ACHN (cell line): ENCODE data around the gene KDM4C.
"Not testable (repeated sequence)": the region's sequence is repeated elsewhere in the genome, so short reads cannot be mapped to it uniquely, and the experiment has no call there.

ENCODE experiments used
- DNase-seq: peaks from one replicate; pipeline ENCODE4 v3.0.0-alpha.2; 2015
- in situ Hi-C: cut with HindIII; loops from 2 replicates; pipeline ENCODE4 v1.10.0; 2017; ENCODE audit warnings: low sequenced_read_pairs, low pct_ligation_motif_present, low pct_unique_long_range_greater_than_20kb

The KDM4C gene

DNA sequence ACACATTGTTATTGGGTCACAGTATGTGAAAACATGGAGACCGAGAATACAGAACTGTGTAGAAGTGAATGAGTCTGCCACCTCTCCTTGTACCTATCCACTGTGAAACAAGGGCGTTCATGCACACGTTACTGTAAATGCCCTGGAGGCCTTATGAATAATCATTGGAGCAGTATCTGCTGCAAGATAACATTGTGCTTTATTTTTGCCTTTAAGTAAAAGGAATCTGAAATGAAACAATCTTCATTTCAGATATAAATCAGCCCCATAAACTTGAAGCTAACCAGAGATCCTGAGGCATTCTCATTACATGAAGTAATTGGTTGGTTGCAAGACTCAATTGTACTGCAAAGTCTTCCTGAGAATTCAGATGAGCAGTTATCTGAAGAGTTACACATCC, 419.6 kb downstream of the KDM4C start:
- in situ Hi-C loops: no loop called here
- DNase-seq: no peak

DNA sequence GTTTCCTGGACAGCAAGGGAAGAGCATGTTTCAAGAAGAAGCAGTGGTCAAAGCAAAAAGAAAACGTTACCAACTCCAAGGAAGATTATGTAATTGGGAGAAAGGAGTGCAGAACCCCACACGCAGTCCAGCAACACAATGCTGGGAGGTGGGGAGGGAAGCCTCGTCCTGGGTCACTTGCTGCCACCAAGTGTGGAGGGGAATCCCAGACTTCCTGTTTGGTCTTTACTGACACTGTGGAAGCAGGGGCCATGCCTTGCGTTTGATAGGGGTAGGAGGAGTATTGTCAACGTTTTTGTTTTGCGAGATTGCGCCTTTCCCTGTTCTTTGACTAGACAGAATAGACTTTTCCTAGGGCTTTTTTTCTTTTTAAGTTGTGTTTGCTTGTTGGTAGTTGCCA, 421.0 kb downstream of the KDM4C start:
- DNase-seq: no peak
- in situ Hi-C loops: no loop called here

DNA sequence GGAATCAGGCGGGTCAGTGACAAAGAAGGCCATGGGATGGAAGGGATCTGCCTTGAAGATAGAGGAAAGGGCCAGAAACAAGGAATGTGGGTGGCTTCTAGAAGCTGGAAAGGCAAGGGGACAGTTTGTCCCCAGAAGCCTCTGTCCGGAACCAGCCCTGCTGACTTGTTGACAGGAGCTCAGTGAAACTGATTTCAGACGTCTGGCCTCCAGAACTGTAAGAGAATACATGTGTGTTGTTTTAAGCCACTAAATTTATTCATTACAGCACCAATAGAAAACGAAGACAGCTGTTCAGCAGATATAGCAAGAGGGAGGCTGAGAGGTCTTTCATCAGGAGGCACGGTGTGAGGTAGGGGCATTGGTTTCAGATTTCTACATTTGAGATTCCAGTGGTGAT, 422.5 kb downstream of the KDM4C start:
- in situ Hi-C loops: no loop called here
- no peak for DNase-seq

DNA sequence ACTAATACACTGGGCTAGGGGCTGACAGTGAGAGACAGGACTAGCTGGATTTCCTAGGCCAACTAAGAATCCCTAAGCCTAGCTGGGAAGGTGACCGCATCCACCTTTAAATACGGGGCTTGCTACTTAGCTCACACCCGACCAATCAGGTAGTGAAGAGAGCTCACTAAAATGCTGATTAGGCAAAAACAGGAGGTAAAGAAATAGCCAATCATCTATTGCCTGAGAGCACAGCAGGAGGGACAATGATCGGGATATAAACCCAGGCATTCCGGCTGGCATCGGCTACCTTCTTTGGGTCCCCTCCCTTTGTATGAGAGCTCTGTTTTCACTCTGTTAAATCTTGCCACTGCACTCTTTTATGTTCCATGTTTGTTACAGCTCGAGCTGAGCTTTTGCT, 425.4 kb downstream of the KDM4C start:
- in situ Hi-C loops, DNase-seq: not testable (repeated sequence)

DNA sequence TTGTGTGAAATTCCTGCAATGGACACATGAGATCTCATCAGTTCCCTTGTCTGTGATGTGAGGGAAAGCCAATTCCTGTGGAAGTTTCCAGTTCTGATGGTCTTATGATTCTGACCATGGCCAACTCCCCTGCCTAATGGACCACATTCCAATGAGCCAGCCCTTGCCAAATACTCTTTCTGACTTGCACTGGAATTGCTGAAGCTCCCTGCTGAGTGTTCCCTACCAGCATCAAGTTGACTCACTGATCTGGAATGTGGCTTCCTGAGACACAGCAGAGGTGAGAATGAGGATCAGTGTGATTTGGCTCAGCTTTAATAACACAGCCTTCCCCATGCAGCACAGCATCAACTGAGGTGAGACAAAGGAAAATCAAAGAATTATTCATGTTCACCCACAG, 427.8 kb downstream of the KDM4C start:
- in situ Hi-C loops: no loop called here
- peak; percentile 93 for DNase-seq

DNA sequence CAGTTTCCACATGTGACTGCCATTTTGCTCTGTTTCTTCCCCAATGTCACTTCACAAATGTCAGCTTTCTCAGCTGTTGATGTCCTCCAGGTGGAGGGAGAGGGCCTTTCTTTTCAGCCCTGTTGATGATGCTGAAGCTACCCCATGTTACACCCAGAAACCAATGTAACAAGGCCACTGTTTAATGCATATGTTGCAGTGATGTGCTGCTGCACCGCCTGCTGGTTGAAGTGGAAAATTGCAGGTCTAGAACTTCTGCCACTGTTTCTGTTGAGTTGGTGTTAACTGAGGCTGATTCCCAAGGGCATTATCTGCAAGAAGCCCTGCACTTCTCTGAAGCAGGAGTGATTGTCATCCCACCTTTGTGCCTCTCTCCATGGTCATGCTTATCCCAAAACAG, 428.4 kb downstream of the KDM4C start:
- in situ Hi-C loops: no loop called here
- DNase-seq: peak; percentile 40

DNA sequence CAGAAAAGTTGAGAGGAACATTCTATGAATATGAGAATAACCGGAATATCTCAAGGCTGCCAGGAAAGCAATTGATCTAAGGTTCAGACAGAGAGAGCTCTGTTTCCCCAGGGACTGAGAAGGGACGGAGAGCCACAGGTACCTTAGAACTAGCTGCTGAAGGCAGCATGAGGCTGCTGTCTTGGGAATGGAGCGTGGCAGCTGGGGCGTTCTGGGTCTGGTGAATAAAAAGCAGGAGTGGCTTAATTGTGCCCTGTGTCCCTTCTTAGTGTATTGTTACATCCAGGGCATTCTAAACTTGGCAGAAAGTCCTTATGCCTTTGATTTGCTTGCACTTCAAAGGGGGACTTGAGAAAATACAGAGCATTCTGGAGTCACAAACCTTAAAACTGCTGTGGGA, 434.5 kb downstream of the KDM4C start:
- in situ Hi-C loops: no loop called here
- DNase-seq: no peak

DNA sequence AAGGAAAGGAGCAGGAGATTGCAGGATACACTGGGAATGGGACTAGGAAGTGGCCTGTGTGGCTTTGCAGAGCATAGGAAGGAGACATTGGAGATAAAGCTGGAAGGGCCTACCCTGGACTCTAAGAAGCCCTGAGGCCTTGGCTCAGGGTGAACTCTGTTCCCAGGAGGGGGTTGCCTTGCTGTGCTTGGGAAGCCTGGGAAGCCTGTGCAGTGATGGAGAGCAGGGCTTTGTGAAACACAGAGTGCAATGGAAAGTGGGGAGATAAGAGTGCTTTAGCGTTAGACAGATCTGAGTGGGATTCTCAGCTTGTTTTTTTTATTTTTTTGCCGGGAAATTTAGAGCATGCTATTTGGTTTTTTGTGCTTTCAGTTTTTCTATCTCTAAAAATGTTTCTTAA, 437.8 kb downstream of the KDM4C start:
- DNase-seq: no peak
- in situ Hi-C loops: no loop called here

DNA sequence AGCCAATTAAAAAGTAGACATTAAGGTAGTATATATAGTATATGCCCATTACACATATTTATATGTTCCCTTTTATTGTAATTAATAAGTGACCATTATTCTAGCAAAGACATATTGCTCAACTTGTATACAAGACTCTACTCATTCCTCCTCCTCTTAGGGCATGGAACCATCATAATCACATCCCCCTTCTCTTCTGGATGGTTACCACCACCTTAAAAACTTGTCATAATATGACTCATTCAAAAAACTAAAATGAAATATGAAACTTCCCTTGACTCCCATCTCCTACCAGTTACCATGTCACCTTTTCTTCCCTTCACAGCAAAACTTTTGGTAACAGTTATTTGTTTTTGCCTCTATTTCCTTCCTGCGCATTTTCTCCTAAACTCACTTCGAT, 438.7 kb downstream of the KDM4C start:
- no peak for DNase-seq
- in situ Hi-C loops: no loop called here

DNA sequence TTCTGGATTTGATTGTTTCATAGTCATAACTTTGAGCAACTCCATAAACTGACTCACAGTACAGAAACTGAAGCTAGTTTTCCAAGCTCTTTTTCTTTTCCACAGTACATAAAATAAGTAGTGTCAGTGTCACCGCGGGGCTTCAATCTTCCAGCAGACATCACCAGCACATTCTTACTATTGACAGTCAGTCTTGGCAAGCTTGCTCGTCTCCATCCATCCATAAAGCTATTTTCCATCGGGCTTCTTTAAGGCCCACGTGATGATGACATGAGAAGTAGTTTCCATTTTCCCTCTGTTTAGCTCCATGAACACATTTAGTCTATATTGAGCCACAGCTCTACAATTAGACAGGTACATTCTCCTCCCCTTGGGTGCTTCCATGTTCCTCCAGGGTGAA, 443.4 kb downstream of the KDM4C start:
- in situ Hi-C loops: no loop called here
- no peak for DNase-seq

DNA sequence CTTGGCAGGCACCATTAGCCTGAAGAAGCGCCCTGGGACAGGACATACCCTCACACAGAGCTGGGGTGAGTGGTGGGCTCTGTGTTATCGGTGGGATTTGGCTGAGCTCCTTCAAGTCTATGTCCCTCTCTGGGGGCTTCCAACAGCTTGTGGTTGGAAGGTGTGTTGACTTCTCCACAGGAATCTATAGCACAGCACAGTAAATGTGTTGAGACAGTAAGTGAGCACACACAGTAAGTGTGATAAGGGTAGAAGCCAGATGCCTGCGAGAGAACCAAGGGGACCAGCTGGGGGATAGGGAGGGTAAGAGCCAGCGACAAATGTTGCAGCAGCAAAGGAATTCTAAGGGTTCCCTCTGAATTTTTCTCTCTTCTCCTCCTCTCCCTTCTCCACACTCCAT, 448.0 kb downstream of the KDM4C start:
- DNase-seq: no peak
- in situ Hi-C loops: no loop called here

DNA sequence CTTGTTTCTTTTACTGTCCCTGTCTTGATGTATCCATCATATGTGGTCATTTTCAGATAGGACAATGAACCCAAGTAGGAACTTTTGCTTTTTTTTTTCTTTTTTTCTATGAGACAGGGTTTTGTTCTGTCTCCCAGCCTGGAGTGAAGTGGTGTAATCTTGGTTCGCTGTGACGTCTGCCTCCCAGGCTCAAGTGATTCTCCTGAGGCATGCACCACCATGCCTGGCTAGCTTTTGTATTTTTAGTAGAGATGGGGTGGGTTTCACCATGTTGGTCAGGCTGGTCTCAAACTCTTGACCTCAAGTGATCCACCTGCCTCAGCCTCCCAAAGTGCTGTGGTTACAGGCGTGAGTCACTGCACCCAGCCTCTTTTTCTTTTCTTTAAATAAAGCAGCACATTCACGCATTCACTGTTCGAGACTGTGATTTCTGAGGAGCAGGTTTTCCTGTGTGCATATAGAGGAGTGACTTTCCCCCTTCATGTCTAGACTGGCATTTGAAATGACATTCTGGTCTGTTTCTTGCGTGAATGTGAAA, 448.5 kb downstream of the KDM4C start:
- in situ Hi-C loops: no loop called here

DNA sequence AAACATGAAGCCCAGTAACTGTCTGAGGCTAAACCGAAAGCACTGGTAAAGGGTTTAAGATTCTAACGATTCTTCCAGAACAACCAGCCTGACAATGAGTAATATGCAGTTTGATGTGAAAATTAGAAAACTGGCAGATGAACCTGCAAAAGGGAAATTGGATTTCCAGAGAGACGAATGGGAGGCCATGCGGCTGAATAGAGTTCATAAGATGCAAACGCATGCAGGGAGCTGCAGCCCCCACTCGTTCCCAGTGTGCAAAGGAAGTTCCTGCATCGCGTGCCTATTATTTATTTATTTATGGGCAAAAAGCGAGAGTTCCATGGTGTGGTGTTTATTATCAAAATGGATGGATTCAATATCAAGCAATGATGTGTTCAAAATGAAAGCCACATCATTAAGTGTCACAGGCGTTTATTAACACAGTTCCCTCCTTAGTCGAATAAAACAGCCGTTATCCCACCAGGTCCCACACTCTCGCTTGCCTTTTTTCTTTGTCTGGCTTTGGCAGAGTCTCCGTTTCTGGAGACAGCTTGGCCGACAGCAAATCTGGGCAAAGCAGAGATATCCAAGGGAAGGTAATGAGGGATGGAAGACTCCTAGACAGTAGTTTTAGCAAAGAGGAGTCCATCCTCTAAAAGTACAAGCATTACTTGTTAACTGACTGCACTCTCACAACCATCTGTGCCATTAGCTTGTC, 451.4 kb downstream of the KDM4C start:
- no peak for DNase-seq
- in situ Hi-C loops: no loop called here

More for the DNA sequence above, 448.5 kb downstream of the KDM4C start:
- no peak for DNase-seq

DNA sequence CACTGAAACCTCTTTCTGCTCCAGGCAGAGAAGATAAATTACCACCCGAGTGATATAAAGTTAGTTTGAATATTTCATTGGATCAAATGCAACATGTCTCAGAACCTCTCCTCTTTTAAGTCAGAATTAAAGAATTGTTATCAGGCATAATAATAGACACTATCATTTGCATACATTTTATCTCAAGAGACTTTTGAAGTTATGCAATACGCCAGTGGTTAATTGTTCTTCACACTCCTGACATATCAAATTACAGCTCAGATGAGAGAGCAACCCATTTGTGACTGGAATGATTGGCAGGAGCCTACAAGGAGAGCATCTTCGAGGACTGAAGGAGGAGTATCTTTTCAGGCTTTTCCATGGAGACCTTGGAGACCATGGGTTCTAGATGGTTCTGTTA, 452.2 kb downstream of the KDM4C start:
- in situ Hi-C loops: no loop called here
- no peak for DNase-seq

DNA sequence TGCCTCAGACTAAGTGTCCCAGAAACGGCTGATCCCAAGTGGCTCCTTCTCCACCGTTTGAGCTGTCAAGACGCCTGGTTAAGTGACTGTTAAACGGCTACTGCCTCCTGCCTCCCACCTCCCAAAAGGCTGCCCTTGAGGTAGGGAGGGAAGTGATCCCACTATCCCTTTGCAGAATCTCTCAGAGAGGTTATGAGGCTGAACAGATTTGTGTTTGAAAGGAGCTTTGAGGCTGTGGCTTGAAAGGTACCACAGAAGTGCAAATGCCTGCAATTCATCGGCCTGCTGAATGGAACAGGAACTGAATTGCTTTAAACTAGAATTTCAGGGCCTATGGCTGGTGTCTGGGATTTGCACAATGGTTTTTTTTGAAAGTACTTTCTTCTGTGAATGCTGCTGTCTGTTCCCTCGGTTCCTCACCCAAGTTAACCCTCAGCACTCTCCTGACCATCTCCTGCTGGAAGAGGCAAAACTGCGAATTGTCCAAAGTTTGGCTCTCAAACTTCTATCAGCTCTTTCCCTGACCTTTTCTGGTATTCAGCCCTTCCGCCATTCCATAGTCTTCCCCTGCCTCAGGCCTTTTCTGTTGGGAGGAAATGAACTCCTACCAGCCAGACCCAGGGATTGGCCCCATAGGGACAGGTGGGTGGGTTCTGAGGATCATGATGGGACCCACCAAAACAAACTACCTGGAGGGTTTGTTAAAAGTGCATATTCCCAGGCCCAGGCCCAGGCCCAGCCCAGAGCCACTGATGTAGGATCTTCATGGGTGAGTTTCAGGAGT, 453.3 kb downstream of the KDM4C start:
- DNase-seq: no peak
- in situ Hi-C loops: no loop called here

DNA sequence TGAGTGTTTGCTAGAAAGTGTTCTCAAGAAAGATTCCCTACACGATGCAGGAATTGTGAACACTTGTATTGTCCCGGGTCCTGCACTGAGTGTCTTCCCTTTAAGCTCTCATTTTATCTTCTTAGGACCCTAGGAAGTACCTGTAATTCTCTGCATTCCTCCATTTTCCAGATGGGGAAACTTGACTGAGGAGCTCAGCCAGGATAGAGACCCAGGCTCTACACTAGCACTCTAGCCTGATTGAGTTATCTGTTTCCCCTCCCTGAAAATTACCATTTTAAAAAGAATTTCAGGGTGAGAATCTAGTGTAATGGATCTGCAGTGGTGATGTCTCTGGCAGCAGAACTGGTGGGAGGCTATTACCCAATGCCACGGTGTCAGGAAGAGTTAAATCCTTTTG, 453.9 kb downstream of the KDM4C start:
- DNase-seq: no peak
- in situ Hi-C loops: no loop called here

DNA sequence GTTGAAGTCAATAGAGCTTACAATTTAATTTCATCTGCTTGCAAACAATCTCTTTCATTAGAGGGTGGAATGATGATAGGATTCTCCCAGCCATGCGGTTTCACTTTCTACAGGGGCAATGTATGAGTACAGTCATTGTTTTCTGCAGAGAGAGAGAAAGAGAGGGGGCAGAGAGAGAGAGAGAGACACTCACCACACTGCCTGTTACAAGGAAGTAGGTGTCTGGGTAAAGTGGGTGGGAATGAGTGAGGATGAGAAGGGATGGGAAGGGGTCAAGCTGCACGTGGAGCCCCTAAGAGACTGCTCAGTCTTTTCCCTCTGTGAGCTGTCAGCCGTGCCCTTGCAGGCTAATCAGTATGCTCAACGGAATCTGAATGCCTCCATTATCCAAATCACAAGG, 454.3 kb downstream of the KDM4C start:
- in situ Hi-C loops: no loop called here
- DNase-seq: no peak

DNA sequence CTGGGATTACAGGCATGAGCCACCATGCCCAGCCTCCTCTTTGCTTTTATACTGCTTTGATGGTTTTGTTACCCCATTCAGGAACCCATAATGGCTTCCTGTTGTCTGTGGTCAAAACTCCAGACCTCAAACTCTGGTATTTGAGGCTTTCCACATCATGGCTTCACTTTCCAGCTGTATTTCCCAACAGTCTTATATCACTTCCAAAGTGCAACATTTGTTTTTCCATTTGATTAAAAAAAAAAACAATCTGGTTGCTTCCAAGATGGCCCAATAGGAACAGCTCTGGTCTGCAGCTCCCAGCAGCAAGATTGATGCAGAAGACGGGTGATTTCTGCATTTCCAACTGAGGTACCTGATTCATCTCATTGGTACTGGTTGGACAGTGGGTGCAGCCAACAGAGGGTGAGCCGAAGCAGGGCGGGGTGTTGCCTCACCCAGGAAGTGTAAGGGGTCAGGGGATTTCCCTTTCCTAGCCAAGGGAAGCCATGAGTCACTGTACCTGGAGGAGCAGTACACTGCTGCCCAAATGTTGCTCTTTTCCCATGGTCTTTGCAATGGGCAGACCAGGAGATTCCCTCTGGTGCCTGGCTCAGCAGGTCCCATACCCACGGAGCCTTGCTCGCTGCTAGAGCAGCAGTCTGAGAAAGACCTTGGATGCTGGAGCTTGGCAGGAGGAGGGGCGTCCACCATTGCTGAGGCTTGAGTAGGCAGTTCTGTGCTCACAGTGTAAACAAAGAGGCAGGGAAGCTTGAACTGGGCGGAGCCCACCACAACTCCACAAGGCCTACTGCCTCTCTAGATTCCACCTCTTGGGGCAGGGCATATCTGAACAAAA, 458.4 kb downstream of the KDM4C start:
- peak; percentile 21 for DNase-seq
- in situ Hi-C loops: no loop called here

DNA sequence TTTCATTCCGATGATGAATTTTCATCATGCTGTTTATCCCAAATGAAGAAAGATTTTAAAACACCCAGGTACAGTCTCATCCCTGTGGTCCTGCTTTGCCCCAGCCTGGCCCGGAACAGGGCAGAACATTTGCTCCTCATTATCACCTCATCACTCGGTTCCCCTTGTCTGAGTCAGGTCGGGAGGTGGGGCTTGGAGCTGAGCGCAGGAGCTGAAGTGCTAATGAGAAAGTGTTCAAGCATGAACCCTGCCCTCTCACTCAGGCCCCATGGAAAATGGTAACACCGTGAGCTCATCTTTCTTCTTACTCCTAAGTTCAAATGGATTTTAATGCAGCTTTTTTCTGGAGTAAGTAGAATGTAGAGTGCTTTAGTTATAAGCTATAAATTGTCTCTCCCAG, 466.2 kb downstream of the KDM4C start:
- DNase-seq: no peak
- in situ Hi-C loops: no loop called here
